Femur (tissue), 1 donor: ENCODE measurements around the gene CFAP52.
"Not testable (repeated sequence)": the region's sequence is repeated elsewhere in the genome, so short reads cannot be mapped to it uniquely, and the experiment has no call there.

Source experiments
- DNase-seq: peaks from one replicate; pipeline ENCODE4 v3.0.0-alpha.2; 2017

CFAP52 gene

GRCh38 chr17:9648521-9649110, 72.2 kb downstream of the CFAP52 start:
- no peak for DNase-seq

- DNase-seq, result peak; percentile 41
Observed at GRCh38 chr17:9658593-9659211, 82.3 kb downstream of the CFAP52 start.

- no peak for DNase-seq
Observed at GRCh38 chr17:9661027-9661426, 84.6 kb downstream of the CFAP52 start.

GRCh38 chr17:9663511-9663910, 87.1 kb downstream of the CFAP52 start:
- not testable (repeated sequence) for DNase-seq

GRCh38 chr17:9666461-9667050, 90.1 kb downstream of the CFAP52 start:
- DNase-seq, result no peak

- DNase-seq, result no peak
Observed at GRCh38 chr17:9668517-9668916, 92.1 kb downstream of the CFAP52 start.

- no peak for DNase-seq
Observed at GRCh38 chr17:9669551-9670008, 93.1 kb downstream of the CFAP52 start.

GRCh38 chr17:9670596-9670995, 94.2 kb downstream of the CFAP52 start:
- no peak for DNase-seq

- DNase-seq, result no peak
Observed at GRCh38 chr17:9671559-9671958, 95.1 kb downstream of the CFAP52 start.

GRCh38 chr17:9672266-9672665, 95.8 kb downstream of the CFAP52 start:
- DNase-seq, result no peak

GRCh38 chr17:9672691-9673090, 96.2 kb downstream of the CFAP52 start:
- no peak for DNase-seq

GRCh38 chr17:9676084-9676483, 99.6 kb downstream of the CFAP52 start:
- no peak for DNase-seq

- no peak for DNase-seq
Observed at GRCh38 chr17:9676820-9677310, 100.4 kb downstream of the CFAP52 start.

- DNase-seq, result no peak
Observed at GRCh38 chr17:9677411-9677810, 101.0 kb downstream of the CFAP52 start.

GRCh38 chr17:9677896-9678295, 101.5 kb downstream of the CFAP52 start:
- no peak for DNase-seq

GRCh38 chr17:9684955-9685621, 108.6 kb downstream of the CFAP52 start:
- DNase-seq, result no peak
